NCI-H446 treated with DMSO at 0.1 percent for 48 hours (cell line): Measurements from ENCODE around the gene MKNK1.

ENCODE experiments used
- DNase-seq: peaks from one replicate; lab custom pipeline; 2025; lab: John Stamatoyannopoulos, UW

MKNK1 gene

DNA sequence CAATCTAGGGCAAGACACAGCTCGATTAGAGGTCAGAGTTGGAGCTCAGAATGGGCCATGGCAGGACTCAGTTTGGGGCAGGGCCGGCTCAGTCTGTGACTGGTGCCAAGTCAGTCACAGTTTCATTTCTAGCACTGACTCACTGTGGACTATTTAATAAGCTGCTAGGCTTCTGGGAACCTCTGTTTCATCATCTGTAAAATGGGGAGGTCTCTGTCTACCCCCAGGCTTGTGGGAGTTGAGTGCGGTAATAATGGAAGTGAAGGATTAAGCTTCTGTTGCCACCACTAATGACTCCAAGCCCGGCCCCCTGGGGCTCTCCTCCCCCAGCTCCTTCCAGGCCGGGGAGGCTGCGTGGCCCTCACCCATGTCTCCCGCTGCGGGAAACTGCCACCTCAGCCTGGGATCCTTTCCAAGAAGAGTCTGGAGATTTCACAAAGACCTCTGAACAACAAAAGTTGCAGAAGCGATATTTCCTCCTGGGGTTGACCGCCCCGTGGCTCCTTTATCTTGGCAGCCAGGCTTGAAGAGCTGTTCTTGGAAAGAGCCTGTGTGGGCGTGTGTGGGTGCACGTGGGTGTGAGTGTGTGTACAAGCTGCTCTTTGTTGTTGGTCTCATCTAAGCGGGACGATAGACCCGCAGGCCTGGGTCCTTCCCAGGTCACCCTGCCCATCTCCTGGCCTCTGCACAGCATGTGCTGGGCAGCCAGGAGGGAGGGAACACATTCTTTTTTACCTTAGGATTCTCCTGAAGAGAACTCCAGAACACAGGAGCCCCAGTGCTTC, 81.7 kb downstream of the MKNK1 start:
- peak; percentile 56 for DNase-seq

DNA sequence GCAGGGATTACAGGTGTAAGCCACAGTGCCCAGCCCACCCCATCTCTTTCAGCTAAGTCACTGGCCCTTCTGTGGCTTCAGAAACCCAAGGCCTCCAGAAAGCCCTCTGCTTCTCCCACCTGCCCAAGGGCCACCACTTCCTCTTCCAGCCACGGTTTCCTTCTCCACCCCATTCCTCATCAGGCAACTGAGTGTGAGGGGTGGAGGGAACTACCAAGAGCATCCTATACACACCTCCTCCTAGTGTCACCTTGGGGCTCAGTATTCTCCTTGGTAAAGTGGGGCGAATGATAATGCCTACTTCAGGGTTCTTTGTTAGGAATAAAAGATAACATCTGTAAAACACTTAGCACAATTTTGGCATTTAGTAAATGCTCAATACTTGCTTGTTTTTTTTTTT, 82.7 kb downstream of the MKNK1 start:
- no peak for DNase-seq

DNA sequence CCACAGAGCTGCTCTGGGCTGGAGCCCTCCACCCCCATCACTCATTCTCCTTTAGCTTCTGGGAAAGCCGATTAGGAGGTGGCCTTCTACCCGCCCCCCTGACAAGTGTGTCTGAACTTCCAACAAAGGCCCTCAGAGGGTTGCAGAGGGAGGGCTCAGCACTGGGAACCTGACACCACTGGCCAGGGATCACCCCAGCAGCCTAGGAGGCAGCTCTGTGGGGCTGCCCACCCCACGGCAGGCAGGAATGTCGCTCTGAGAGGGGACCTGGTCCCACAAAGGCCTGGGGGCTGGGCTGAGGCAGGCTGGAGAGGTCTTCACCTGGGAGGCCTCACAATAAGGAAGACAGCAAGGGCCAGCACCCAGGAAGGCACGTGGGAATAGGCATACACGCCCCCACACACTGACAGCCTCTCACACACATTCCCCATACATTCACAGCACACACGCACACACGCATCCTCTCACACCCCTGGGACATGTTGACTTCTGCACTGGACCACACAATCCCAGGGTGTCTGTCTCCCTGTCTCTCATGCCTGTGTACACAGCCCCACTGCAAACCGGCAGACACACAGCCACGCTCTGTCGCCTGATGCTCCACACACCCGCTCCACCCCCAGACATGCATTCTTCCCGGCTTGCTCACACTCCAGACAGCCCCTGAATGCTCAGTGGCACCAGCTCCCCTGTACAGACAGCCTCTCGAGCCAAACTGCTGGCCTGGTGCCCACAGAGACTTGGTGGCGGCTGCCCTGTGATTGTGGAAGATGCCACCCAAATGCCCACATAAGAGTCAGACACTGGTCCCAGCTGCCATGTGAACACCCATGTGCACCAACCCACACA, 83.8 kb downstream of the MKNK1 start:
- DNase-seq = peak; percentile 50

DNA sequence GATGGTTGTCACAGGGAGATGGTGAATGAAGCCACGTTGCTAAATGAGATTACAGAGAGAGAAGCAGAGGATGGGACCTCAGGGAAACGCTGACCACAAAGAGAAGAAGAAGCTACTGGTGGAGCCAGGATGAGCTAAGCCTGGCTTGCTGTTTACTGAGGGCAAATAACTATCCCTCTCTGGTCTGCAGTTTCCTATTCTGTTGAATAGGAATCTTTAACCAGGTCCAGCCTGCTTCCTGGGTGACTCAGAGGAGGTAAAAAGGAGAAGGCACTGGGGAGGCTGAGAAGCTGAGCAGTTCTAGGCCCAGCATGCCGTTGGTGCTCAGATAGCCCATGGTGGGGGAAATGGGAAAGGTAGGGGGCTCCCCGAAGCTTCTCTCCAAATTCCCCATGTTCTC, 84.9 kb downstream of the MKNK1 start:
- no peak for DNase-seq

DNA sequence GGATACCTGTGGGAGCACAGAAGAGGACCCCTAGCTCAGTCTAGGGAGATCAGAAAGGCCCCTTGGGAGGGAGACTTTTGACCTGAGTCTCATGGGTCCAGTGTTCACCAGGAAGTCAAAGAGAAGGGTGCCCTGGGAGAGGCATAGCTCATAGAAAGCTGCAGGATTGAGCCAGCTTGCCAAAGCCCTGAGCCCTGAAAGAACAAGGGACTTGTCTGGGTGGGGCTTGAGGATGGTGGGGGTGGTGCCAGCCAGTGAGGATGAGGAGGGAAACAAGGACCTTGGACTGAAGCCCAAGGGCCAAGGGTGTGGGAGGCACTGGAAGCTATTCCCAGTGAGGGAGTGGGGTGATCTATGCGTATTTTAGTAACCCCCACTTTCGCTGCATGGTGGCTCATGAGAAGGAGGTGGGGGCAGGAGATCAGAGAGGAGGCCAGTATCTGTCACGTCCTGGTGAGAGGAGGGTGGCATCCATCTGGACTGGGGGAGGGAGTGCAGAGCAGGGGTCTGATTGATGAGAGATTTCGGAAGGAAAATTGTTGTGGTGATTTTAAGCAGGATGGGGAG, 86.1 kb downstream of the MKNK1 start:
- DNase-seq = no peak

DNA sequence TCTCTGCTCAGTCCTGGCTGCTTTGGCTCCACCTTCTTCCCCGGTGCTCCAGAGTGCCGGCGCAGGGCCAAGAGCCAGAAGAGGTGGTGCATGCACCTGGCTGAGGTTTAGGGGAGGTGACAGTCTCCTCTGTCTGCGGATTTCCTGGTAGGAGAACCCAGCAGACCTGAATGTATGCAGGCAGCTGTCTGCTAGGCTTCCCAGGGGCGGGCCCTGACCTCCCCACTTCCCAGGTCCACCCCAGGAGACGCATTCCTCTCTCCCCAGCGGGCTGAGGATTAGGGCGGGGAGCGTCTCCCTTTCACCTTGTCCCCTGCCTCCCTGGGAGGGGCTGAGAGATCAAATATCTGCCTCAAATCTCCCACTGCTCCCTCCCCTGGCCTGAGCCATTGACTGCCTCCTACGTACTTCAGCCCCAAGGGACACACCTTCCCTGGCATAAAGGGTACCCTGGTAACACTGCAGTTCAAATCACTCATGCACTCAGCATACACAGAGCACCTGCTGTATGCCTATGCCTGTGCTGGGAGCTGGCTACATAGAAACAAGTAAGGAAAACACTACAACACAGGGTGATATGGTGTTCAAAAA, 87.0 kb downstream of the MKNK1 start:
- DNase-seq = no peak

DNA sequence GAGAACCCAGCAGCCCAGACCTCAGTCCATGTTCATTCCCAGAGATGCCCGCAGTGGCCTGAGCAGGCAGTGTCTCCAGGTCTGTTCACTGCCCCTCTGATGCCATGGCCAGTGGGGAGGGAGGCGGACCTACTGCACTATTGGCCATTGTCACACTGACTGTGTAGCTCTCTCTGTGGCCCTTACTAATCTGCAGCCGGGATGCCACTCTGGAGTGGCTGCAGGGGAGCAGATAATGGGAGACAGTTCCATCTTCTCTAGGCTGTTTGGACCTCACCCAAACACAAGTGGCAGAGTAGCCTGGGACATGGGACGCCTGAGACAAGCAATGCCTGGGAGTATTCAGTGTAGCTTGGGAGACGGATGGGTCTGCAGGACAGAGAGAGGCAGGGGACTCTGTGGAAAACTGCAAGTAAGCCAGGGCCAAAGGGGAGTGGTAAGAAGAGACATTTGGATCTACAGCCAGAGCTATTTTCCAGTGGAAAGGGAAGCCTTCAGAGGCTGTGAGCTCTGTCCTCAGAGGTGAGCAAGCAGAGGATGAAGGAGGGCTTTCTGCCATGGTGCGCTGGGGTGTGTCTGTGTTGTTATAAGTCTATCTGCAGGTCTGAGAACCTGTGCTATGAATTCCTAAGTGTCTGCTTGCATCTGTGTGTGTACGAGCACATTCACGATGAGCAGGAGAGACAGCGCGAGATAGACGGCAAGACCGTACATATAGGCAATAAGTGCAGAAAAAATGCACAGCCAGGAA, 87.7 kb downstream of the MKNK1 start:
- DNase-seq = no peak

DNA sequence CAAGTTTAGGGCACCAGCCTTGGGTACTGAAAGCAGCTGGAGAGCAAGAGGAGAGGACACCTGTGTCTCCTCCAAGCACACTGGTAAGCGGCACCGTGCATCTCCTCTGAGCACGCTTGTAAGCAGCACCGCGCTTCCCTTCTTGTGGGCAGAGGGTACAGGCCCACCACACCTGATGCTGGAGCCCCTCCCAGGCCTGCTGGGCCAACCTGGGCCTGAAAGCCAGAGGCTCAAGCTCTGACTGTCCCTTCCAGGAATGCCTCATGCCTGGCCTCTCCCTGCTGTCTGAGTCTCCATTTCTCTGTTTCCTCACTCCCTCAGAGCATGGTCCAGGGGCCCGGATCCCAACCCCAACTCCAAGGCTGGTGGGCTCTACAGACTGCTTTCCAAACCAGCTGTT, 88.5 kb downstream of the MKNK1 start:
- DNase-seq = no peak

DNA sequence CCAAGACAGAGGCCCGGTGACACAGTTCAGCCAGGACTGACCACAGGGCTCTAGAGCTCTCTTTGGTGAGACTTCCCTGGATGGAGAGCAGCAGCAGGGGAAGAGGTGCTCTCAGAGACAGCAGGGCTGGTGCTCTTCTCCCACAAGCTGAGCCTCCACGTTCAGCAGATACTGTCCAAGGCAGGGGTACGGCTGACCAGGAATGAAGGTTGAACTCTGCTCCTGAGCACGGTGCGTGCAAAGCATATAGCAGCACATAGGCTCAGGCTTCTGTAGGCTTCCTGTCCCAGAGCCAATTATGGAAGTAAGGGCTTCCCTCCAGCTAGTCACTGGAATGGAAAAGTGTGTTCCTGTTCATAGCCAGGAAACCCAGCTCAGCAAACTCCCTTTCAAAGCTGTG, 90.5 kb downstream of the MKNK1 start:
- DNase-seq = no peak

DNA sequence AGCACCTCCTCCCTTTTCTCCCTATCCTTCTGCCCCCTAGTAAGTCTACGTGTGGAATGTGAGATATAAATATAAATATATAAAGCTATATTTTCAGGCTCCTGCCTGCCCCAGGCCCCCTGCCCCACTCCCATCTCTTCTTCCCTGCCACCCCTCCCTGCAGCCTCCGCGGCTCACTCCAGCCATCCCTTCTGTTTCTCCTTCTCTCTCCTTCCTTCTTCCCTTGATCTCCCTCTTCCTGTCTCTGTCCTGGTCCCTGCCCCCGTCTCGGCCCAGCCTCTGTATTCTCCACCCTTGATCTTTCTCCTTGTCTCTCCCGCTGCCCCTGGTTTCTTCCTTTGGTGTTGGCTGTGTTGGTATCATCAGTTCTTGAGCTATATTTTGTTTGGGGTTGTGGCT, 91.3 kb downstream of the MKNK1 start:
- no peak for DNase-seq

DNA sequence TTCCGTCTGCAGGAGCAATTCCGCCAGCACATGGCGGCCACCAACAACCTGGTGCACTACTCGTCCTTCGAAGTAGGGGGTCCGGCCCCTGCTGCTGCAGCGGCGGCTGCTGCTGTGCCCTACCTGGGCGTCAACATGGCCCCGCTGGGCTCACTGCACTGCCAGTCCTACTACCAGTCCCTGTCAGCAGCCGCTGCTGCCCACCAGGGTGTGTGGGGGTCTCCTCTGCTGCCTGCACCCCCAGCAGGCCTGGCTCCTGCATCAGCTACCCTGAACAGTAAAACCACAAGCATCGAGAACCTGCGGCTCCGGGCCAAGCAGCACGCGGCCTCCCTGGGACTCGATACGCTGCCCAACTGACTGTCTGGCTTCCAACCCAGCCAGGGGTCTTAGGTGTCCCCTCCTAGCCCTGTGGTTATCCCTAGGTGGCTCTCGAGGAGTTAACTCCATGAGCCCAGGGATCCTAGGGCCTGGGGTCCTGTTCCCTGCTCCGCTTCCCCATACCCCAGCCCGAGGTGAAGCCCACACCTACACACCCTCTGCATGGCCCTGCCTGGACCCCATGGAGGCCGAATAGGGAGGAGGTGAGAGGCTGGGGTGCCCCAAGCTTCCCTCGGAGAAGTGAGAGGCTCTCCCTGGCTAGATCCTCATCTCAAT, 91.8 kb downstream of the MKNK1 start:
- DNase-seq = no peak

DNA sequence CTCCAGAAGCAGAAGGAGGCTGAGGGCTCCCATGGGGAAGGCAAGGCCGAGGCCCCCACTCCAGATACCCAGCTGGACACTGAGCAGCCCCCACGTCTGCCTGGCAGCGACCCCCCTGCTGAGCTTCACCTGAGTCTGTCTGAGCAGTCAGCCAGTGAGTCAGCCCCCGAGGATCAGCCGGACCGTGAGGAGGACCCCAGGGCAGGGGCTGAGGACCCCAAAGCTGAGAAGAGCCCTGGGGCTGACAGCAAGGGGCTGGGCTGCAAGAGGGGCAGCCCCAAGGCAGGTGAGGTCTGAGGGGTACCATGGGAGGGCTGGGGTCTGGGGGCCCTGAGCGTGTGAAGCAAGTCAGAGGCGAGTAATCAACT, 93.1 kb downstream of the MKNK1 start:
- DNase-seq = no peak

DNA sequence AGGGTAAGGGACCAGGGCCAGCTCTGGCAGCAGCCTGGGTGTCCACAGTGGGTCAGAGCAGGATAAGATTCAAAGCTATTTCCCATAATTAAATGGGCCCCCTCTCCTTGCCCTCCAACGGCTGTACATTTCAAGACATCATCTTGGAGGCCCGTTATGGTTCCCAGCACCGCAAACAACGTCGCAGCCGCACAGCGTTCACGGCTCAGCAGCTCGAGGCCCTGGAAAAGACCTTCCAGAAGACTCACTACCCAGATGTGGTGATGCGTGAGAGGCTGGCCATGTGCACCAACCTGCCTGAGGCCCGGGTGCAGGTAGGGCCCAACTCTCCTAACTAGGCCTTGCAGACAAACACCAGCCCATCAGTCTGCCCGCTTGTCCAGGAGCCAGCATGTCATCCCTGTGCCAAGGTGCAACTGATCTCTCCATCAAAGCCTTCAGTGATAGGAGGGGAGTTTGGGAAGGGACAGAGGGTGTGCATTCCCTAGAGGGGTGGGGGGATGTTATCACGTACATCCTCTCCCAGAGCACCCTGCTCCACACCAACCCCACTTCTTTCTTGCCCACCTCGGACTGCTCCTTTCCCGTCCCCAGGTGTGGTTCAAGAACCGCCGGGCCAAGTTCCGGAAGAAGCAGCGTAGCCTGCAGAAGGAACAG, 93.6 kb downstream of the MKNK1 start:
- DNase-seq = no peak

DNA sequence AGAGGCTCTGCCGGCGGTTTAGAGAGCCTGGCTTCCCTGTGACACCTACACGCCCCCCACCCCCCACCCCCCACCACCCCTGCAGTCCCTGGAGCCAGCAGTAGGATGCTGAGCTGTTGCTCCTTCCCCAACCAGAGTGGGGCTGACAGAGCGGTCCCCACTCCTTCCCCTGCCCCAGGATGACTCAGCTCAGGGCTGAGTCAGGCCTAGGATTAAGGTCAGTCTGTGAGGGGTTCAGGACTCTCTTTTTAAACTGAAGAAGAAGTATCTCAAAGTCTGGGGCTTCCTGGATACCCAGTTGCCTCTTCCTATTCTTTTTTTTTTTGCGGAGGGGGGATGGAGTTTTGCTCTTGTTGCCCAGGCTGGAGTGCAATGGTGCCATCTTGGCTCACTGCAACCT, 95.3 kb downstream of the MKNK1 start:
- DNase-seq = no peak
